ENCODE data around the gene LZIC. TPM values are rescaled to one million over a fixed set of nuclear protein-coding genes. Genes with fewer than 3 reads are reported as not detected.
"Not testable (repeated sequence)": the region's sequence is repeated elsewhere in the genome, so short reads cannot be mapped to it uniquely, and the experiment has no call there.

The LZIC gene
- polyA plus RNA-seq, 2 of the 4 experiments (the other 2 are of a cell fraction): 24.5 to 29.0 TPM

DNA sequence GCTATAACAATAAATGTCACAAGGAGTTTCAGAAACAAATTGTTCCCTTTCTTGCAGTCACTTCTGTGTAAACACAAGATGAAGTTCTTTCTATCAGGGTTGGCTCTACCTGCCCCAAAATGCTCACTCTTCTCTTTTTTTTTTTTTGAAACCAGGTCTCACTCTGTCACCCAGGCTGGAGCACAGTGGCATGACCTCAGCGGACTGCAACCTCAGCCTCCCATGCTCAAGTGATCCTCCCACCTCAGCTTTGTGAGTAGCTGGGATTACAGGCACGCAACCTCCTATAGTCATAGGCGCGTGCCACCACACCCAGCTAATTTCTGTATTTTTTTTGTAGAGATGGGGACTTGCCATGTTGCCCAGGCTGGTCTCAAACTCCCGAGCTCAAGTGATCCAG is 22.6 kb downstream of the LZIC start:
- no peak for ATAC-seq
- WGBS (ENCODE audit: missing lambda C conversion rate): 95% methylated on average over 4 of the region's 5 CpGs
- Histone ChIP-seq H3K9me3 (no peaks in the 10 kb centered on the region), H3K4me3 (no peak overlapping the region), H3K27ac (no peak overlapping the region), H3K4me2 (no peak overlapping the region), H3K4me1 (no peaks in the 10 kb centered on the region)
- DNase-seq (ENCODE audit: low read depth in 1 of 2, low spot score in 1 of 2): no peak
- POLR2A ChIA-PET: no interaction called here
- CTCF ChIA-PET: no interaction called here
- no peak for FAIRE-seq
- TF ChIP-seq RCOR1 (IDR thresholded peaks at IDR 0.05; ENCODE audit: low read depth, low read length) (no peak), SREBF2 (IDR thresholded peaks at IDR 0.05) (no peak)

DNA sequence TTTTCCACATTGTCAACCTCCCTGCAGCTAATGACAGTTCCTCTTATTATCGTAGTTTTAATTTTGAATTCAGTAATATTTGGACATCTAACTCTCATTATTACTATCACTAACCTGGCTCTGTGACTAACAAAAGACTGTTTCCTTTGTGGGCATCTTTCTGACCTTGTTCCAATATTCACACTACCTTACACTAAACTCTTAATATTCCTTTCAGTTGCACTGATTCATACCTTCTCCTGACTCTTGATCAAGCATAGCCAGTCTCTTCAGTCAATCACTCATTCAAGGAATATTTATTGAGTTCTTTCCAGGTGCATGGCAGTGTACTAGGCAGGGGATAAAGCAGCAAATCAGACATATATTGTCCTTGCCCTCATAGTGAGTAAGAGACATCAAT is 25.3 kb downstream of the LZIC start:
- no peak for TF ChIP-seq POLR2A (IDR thresholded peaks at IDR 0.05; ENCODE audit: low read length)
- TF ChIP-seq FOXS1 (CRISPR knock-in tag; IDR thresholded peaks at IDR 0.05): no peak
- no peak for TF ChIP-seq BHLHE40 (IDR thresholded peaks at IDR 0.05; ENCODE audit: low read depth, low read length)
- no peak for TF ChIP-seq PHF8 (IDR thresholded peaks at IDR 0.05; ENCODE audit: borderline replicate concordance, low read depth)
- DNase-seq (ENCODE audit: low read depth in 1 of 2, low spot score in 1 of 2) (no peak), ATAC-seq (no peak), FAIRE-seq (no peak)
- no peak overlapping the region for H3K27ac ChIP-seq
- H3K4me3 ChIP-seq: no peak overlapping the region
- H3K9me3 ChIP-seq: no peaks in the 10 kb centered on the region
- CTCF ChIA-PET: interaction anchor here (1.1 to 3.7 kb wide), 2 partner anchors 43 to 50 kb away, joined by 4 to 14 read pairs; no protein-coding TSS in a partner anchor
- POLR2A ChIA-PET: no interaction called here
- WGBS (ENCODE audit: missing lambda C conversion rate): 33% methylated on average over 1 of the region's 1 CpG
- H3K4me2 ChIP-seq: no peak overlapping the region
- H3K4me1 ChIP-seq: no peaks in the 10 kb centered on the region

DNA sequence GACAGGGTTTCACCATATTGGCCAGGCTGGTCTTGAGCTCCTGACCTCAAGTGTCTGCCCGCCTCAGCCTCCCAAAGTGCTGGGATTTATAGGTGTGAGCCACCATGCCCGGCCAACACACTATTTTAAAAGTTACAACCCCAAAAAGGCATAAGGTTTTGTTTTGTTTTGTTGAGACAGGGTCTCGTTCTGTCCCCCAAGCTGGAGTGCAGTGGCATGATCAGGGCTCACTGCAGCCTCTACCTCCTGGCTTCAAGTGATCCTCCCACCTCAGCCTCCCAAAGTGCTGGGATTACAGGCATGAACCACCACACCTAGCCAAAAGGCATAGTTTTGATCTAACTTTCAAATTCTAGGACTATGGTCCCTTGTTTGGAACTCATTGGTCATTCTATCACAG is 25.7 kb downstream of the LZIC start:
- CTCF ChIA-PET: interaction anchor here (1.1 to 3.7 kb wide), 2 partner anchors 42 to 50 kb away, joined by 4 to 14 read pairs; no protein-coding TSS in a partner anchor
- H3K9me3 ChIP-seq; H3K4me3 ChIP-seq; H3K4me1 ChIP-seq; FAIRE-seq; POLR2A ChIA-PET; ATAC-seq; H3K4me2 ChIP-seq; DNase-seq (ENCODE audit: low read depth in 1 of 2, low spot score in 1 of 2); H3K27ac ChIP-seq: not testable (repeated sequence)
- 47% methylated on average over 3 of the region's 3 CpGs for WGBS (ENCODE audit: missing lambda C conversion rate)

DNA sequence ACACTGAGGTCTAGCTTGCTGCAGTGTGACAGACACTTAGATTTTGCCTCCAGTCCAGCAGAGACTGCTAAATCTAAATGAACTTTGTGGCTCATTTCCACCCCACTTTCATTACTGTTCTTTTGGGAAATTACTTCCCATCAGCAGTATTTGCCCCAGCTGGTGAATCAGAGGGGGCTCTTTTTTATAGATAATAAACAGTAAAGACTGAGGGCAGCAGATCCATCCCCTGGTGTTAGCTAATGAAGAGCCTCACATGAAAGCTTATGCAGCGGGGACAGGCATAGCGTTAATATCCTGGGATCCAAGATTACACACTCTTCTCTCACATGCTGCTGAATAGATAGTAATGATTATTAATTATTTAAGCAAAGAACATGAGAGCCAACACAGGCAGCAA is 26.7 kb downstream of the LZIC start:
- H3K4me2 ChIP-seq: no peak overlapping the region
- TF ChIP-seq, protein P1, sequence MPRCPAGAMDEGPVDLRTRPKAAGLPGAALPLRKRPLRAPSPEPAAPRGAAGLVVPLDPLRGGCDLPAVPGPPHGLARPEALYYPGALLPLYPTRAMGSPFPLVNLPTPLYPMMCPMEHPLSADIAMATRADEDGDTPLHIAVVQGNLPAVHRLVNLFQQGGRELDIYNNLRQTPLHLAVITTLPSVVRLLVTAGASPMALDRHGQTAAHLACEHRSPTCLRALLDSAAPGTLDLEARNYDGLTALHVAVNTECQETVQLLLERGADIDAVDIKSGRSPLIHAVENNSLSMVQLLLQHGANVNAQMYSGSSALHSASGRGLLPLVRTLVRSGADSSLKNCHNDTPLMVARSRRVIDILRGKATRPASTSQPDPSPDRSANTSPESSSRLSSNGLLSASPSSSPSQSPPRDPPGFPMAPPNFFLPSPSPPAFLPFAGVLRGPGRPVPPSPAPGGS (IDR thresholded peaks at IDR 0.05): no peak
- TF ChIP-seq MYC (IDR thresholded peaks at IDR 0.05; ENCODE audit: borderline replicate concordance, low read length) (no peak), ZNF302 (CRISPR knock-in tag; IDR thresholded peaks at IDR 0.05) (no peak)
- H3K4me3 ChIP-seq: no peak overlapping the region
- peaks cover 2% of the 10 kb centered on the region; the same call in 1 of the 3 replicates for H3K4me1 ChIP-seq
- ATAC-seq: no peak
- POLR2A ChIA-PET: interaction anchor here (0.6 kb wide), 2 partner anchors 293 to 1097 kb away, joined by 4 to 6 read pairs; no protein-coding TSS in a partner anchor
- 92% methylated on average over 2 of the region's 2 CpGs for WGBS (ENCODE audit: missing lambda C conversion rate)
- CTCF ChIA-PET: interaction anchor here (0.6 to 3.7 kb wide), 2 partner anchors 41 to 132 kb away, joined by 6 to 14 read pairs; no protein-coding TSS in a partner anchor
- H3K9me3 ChIP-seq: no peaks in the 10 kb centered on the region
- H3K27ac ChIP-seq: no peak overlapping the region
- no peak for DNase-seq (ENCODE audit: low read depth in 1 of 2, low spot score in 1 of 2)
- FAIRE-seq: no peak

DNA sequence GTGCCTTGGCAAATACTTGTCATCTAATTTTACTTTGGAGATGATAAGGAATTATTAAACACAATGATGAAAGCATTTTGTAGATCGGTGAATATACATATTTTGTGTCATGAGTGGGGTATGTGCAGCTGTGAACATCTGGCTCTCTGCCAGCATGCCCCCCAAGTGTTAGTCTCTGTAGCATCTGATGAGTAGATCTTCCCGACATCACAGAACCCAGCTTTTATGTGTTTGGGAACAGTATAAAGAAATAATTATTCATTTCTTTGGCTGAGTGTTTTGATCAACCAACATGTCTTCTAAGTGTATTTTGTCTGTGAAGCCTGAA is 28.6 kb downstream of the LZIC start:
- 30% methylated on average over 2 of the region's 2 CpGs for WGBS (ENCODE audit: missing lambda C conversion rate)
- TF ChIP-seq, protein P2, sequence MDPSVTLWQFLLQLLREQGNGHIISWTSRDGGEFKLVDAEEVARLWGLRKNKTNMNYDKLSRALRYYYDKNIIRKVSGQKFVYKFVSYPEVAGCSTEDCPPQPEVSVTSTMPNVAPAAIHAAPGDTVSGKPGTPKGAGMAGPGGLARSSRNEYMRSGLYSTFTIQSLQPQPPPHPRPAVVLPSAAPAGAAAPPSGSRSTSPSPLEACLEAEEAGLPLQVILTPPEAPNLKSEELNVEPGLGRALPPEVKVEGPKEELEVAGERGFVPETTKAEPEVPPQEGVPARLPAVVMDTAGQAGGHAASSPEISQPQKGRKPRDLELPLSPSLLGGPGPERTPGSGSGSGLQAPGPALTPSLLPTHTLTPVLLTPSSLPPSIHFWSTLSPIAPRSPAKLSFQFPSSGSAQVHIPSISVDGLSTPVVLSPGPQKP (IDR thresholded peaks at IDR 0.05; ENCODE audit: low read depth, low read length): no peak
- 0 out of 5 replicates have a peak, but pooled peaks of 1 of the 2 experiments have one; percentile 12 for TF ChIP-seq RAD21 (conservative IDR thresholded peaks at IDR 0.05 in 1 of 2, IDR thresholded peaks at IDR 0.05 in 1 of 2)
- no peak for TF ChIP-seq EHF (CRISPR knock-in tag; IDR thresholded peaks at IDR 0.05)
- no peak for TF ChIP-seq MYC (IDR thresholded peaks at IDR 0.05; ENCODE audit: borderline replicate concordance, low read length)
- no peak for TF ChIP-seq EP300 (IDR thresholded peaks at IDR 0.05)
- TF ChIP-seq, protein P3, sequence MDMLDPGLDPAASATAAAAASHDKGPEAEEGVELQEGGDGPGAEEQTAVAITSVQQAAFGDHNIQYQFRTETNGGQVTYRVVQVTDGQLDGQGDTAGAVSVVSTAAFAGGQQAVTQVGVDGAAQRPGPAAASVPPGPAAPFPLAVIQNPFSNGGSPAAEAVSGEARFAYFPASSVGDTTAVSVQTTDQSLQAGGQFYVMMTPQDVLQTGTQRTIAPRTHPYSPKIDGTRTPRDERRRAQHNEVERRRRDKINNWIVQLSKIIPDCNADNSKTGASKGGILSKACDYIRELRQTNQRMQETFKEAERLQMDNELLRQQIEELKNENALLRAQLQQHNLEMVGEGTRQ (IDR thresholded peaks at IDR 0.05): no peak
- TF ChIP-seq BHLHE40 (IDR thresholded peaks at IDR 0.05; ENCODE audit: low read depth, low read length): no peak
- ChIA-PET POLR2A (no interaction called here), CTCF (interaction anchor here (0.5 to 1.3 kb wide), 5 partner anchors 21 to 418 kb away, joined by 3 to 4 read pairs (median 4); no protein-coding TSS in a partner anchor)
- no peak for FAIRE-seq
- Histone ChIP-seq H3K4me1 (peaks cover 5% of the 10 kb centered on the region; the same call in 1 of the 3 replicates), H3K4me3 (no peak overlapping the region), H3K9me3 (no peaks in the 10 kb centered on the region), H3K4me2 (no peak overlapping the region), H3K27ac (no peak overlapping the region)
- no peak for ATAC-seq
- no peak for DNase-seq (ENCODE audit: low read depth in 1 of 2, low spot score in 1 of 2)

Measured in A549 (cell line).